Stimulated activated CD8-positive, alpha-beta memory T cell treated with anti-CD3 and anti-CD28 coated beads, Interleukin-2, amount 100 ng/mL, for 1 hour (primary cell): ENCODE results near the gene BLVRB.
A peak's percentile ranks its signal among the peaks of the same experiment; 100 is the strongest.
"Not testable (repeated sequence)": the region's sequence is repeated elsewhere in the genome, so short reads cannot be mapped to it uniquely, and the experiment has no call there.

ENCODE experiments used
- DNase-seq, 2 donors: peaks; one replicate each; pipeline ENCODE4 v3.0.0-alpha.2; 2020; ENCODE audit warnings: low read depth in 2 of 2

Gene BLVRB

GRCh38 chr19:40465557-40466218, at the start of gene BLVRB:
Gene BLVRB (minus strand): TSS chr19:40465745. CDS start chr19:40465688, 57 bp downstream.
- DNase-seq: peak; percentile 98 to 99

GRCh38 chr19:40513741-40514315, 48.3 kb upstream of the BLVRB start:
- DNase-seq: no peak

DNA sequence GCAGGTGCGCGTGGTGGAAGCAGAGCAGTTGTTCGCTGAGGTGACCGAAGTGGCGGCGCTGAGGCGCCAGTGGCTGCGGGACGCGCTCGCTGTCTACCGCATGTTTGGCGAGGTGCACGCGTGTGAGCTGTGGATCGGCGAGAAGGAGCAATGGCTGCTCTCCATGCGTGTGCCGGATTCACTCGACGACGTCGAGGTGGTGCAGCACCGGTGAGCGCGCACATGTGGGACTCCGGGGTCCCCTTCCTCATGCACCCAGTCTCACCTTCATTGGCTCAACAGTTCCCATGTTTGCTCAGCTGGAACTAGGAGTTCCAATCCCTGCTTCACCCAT, 47.8 kb upstream of the BLVRB start:
- DNase-seq: no peak

DNA sequence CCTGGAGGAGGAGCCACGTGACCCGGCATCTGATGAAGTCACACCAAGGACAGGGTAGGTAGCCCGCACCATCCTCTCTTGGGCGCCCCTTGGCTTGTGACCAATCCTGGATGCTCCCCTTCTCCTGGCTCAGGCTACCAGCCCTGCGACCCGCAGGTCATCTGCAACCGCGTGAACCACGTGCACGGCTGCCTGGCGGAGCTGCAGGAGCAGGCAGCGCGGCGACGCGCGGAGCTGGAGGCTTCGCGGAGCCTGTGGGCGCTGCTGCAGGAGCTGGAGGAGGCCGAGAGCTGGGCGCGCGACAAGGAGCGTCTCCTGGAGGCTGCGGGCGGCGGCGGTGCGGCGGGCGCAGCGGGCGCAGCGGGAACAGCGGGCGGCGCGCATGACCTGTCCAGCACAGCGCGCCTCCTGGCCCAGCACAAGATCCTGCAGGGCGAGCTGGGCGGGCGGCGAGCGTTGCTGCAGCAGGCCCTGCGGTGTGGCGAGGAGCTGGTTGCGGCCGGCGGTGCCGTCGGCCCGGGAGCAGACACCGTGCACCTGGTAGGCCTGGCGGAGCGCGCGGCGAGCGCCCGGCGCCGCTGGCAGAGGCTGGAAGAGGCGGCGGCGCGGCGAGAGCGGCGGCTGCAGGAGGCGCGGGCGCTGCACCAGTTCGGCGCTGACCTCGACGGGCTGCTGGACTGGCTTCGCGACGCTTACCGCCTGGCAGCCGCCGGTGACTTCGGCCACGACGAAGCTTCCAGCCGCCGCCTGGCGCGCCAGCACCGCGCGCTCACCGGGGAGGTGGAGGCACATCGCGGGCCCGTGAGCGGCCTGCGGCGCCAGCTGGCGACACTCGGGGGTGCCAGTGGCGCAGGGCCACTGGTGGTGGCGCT, 47.2 kb upstream of the BLVRB start:
- no peak for DNase-seq

DNA sequence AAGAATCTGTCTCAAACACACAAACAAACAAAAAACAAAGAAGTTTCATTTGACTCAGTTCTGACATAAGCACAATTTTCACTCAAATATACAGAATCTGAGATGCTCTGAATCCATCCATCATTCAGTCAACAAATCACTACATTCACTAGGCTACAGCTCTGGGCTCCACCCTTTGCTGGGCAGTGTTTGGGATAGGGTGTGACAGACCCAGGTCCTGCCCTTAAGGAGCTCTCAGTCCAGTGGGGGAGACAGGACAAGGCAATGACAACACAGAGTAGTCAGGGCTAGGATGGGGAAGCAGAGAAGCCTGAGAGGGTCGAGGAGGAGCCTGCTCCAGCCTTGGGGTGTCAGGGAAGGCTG, 46.5 kb upstream of the BLVRB start:
- DNase-seq: no peak

DNA sequence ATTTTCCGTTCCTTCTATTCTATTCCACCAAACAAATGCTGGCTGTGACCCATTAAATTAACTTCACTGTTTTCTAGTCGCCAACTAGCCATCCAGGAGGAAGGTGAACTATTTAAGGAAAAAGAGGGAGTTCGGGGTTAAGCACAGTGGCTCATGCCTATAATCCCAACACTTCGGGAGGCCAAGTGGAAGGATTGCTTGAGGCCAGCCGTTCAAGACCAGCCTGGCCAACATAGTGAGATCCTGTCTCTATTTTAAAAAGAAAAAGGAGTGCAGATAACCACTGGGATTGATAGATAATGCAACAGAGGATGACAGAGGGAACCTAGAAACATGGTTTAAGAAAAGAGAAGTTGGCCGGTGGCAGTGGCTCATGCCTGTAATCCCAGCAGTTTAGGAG, 45.9 kb upstream of the BLVRB start:
- DNase-seq: no peak

- no peak for DNase-seq
Observed at GRCh38 chr19:40510526-40511115, 45.1 kb upstream of the BLVRB start.

GRCh38 chr19:40508739-40509260, 43.3 kb upstream of the BLVRB start:
- DNase-seq: no peak

GRCh38 chr19:40507892-40508291, 42.3 kb upstream of the BLVRB start:
- DNase-seq: no peak

GRCh38 chr19:40506099-40506498, 40.6 kb upstream of the BLVRB start:
- no peak for DNase-seq

DNA sequence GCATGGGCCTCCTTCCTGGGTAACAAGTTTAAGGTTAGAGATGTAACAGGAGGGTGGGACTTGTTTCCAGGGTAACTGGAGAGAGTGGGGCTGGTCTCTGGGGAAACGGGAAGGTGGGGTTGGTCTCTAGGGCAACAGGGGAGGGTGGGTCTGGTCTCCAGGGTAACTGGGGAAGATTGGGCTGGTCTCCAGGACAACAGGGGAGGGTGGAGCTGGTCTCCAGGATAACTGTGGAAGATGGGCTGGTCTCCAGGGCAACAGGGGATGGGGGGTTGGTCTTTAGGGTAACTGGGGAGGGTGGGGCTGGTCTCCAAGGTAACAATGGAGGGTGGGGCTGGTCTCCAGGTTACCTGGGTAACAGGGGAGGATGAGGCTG, 37.8 kb upstream of the BLVRB start:
- DNase-seq: no peak

DNA sequence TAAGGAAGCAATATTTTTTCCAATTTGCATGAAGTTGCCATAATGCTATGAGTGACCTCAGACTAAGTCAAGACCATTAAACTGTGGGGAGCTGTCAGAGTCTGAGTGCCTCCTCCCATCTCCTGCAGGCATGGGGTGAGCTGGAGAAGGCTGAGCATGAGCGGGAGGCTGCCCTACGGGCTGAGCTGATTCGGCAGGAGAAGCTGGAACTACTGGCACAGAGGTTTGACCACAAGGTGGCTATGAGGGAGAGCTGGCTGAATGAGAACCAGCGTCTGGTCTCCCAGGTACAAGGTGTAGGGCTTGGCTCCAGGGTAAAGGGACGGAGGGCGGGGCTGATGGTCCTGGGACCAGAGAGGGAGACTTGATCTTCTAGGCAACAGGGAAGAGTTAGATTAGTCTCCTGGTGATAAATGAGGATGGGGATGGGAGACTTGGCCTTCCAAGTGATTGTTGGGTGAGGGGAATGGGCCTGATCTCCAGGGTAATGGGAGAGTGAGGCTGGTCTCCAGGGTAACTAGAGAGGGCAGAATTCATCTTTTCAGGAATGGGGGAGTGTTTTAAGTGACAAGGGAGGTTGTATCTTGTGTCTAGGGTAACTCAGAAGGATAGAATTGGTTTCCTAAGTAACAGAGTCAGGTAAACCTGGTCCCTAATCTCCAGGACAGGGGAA, 37.2 kb upstream of the BLVRB start:
- no peak for DNase-seq

DNA sequence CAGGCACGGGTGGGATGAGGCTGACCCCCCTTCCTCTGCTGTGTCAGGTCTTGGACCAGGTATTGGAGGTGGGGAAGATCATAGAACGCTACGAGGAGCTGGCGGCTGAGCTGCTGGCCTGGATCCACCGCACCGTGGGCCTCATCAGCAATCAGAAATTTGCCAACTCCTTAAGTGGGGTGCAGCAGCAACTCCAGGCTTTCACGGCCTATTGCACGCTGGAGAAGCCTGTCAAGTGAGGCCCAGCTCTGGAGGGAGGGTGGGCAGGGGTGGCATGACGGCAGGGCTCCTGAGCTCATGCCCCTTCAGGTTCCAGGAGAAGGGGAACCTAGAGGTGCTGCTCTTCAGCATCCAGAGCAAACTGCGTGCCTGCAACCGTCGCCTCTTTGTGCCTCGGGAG, 36.5 kb upstream of the BLVRB start:
- DNase-seq: no peak

GRCh38 chr19:40501599-40501998, 36.1 kb upstream of the BLVRB start:
- no peak for DNase-seq

GRCh38 chr19:40500678-40501530, 35.4 kb upstream of the BLVRB start:
- not testable (repeated sequence) for DNase-seq

- DNase-seq: no peak
Observed at GRCh38 chr19:40499320-40499719, 33.8 kb upstream of the BLVRB start.

GRCh38 chr19:40497214-40497613, 31.7 kb upstream of the BLVRB start:
- no peak for DNase-seq

DNA sequence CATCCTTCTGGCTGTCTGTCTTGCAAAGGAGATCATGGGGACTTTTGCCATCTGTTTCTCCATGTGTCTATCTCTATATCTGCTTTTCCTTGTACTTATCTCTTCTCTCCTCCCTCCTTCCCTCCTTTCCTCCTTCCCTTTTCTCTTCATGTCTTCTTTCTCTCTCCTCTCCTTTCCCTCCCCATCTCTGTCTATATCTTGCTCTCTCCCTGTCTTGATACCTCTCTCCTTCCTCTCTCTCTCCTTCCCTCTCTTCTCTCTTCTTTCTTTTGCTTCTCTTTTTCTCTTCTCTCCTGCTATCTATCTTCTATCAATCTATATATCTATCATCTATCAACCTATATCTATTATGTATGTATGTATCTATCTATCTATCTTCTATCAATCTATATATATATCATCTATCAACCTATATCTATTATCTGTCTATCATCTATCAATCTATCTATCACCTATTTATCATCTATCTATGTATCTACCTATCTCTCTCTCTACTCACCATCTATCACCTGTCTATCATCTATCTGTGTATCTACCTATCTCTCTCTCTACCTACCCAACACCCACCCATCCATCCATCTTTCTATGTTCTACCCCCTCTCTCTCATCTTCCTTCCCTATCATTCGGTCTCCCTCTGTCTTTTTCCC, 28.8 kb upstream of the BLVRB start:
- DNase-seq: no peak

GRCh38 chr19:40493778-40494177, 28.2 kb upstream of the BLVRB start:
- DNase-seq: no peak

- no peak for DNase-seq
Observed at GRCh38 chr19:40492274-40492673, 26.7 kb upstream of the BLVRB start.

GRCh38 chr19:40489882-40490230, 24.3 kb upstream of the BLVRB start:
- no peak for DNase-seq
